ENCODE data around the gene FOXO3. TPM values are rescaled to one million over a fixed set of nuclear protein-coding genes. Genes with fewer than 3 reads are reported as not detected.
A peak's percentile ranks its signal among the peaks of the same experiment; 100 is the strongest.

FOXO3 gene
- total RNA-seq, 1 experiment from 2014 or later, result 22.1 TPM

DNA sequence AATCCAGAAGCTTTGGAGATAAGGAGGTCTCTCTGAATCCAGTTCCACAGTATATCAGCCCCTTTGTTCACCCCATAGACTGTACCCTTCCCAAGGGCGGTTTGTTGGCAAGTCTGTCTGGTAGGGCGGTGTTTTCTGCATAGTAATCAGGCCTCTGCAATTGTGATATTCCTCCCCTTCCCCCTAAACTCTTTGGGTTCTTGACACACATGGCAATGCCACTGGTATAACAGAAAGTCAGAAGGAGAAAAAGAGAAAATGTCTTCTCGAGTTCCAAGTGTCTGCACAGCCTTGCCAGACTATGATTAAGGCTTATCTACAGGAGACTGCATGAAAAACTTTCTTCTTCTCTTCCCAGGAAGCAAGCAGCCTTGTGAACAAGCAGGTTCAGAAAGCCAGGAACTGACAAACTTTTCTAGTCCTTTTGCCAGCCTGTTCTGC lies 45.6 kb downstream of the FOXO3 start:
- no CpG with 5 or more reads among the region's 3 CpGs for WGBS (ENCODE audit: extremely low coverage, insufficient read length, low lambda C conversion rate)
- Histone ChIP-seq H3K79me1 (ENCODE audit: insufficient read depth, low read depth, low read length, poor library complexity, severe bottlenecking) (no peaks in the 10 kb centered on the region), H3T11ph (ENCODE audit: low read length) (no peak overlapping the region), H3K4me2 (ENCODE audit: insufficient read depth, insufficient read length, low read length) (no peak overlapping the region), H3K56ac (ENCODE audit: insufficient read length, low read depth, low read length) (no peak overlapping the region), H2BK5ac (ENCODE audit: insufficient read length, low read length) (no peak overlapping the region), H4K91ac (ENCODE audit: insufficient read length, low read depth, low read length) (no peak overlapping the region), H3K27ac (ENCODE audit: insufficient read length, low read depth, low read length) (no peak overlapping the region), H3K23ac (ENCODE audit: insufficient read length, low read depth, low read length) (no peak overlapping the region), H3K4ac (ENCODE audit: low read depth, low read length) (no peak overlapping the region), H3K23me2 (ENCODE audit: insufficient read length, low read depth, low read length, poor library complexity, severe bottlenecking) (no peaks in the 10 kb centered on the region), H3K18ac (ENCODE audit: insufficient read length, low read depth, low read length) (no peak overlapping the region), H2AFZ (ENCODE audit: low read length) (no peak overlapping the region), H2BK12ac (ENCODE audit: insufficient read length, low read depth, low read length) (no peak overlapping the region), H3K9me3 (ENCODE audit: control insufficient read depth, low read depth, low read length) (no peaks in the 10 kb centered on the region), H3K9ac (ENCODE audit: extremely low read depth, insufficient read length, low read length) (no peak overlapping the region), H4K20me1 (ENCODE audit: control insufficient read depth, insufficient read depth, insufficient read length) (no peaks in the 10 kb centered on the region), H2AK5ac (ENCODE audit: insufficient read length, low read length) (no peak overlapping the region), H4K5ac (ENCODE audit: insufficient read length, low read depth, low read length) (no peak overlapping the region), H3K4me1 (ENCODE audit: insufficient read depth, low read length) (no peaks in the 10 kb centered on the region; the same call in 1 of the 2 replicates), H2BK120ac (ENCODE audit: low read depth, low read length, poor library complexity, severe bottlenecking) (no peak overlapping the region), H3K79me2 (ENCODE audit: insufficient read depth, low read length) (peaks cover 1% of the 10 kb centered on the region; the same call in 1 of the 2 replicates), H3K14ac (ENCODE audit: insufficient read depth, low read length) (no peak overlapping the region), H4K8ac (replicated peaks; ENCODE audit: insufficient read length, low read depth, low read length) (no peak overlapping the region), H2BK20ac (ENCODE audit: low read depth, low read length, poor library complexity, severe bottlenecking) (no peak overlapping the region), H2BK15ac (ENCODE audit: low read depth, low read length) (no peak overlapping the region), H3K27me3 (ENCODE audit: insufficient read depth, low read length) (no peaks in the 10 kb centered on the region)
- Mint-ChIP-seq H3K9me3 (no peaks in the 10 kb centered on the region), H3K27me3 (ENCODE audit: low read depth) (no peaks in the 10 kb centered on the region), H3K27ac (peak overlapping the region in 1 of 3 experiments; percentile 15; a peak in 2 of 7 replicates), H3K4me3 (no peak overlapping the region), H3K4me1 (peaks cover 27 to 36% of the 10 kb centered on the region in 2 experiments), H3K36me3 (ENCODE audit: insufficient read depth in 1 of 3, low read depth in 3 of 3) (0 out of 7 replicates have a peak, but pooled peaks cover 0 to under 1% (median 0%) of the 10 kb centered on the region in 3 experiments)
- DNase-seq, result no peak
- TF ChIP-seq, protein P1, sequence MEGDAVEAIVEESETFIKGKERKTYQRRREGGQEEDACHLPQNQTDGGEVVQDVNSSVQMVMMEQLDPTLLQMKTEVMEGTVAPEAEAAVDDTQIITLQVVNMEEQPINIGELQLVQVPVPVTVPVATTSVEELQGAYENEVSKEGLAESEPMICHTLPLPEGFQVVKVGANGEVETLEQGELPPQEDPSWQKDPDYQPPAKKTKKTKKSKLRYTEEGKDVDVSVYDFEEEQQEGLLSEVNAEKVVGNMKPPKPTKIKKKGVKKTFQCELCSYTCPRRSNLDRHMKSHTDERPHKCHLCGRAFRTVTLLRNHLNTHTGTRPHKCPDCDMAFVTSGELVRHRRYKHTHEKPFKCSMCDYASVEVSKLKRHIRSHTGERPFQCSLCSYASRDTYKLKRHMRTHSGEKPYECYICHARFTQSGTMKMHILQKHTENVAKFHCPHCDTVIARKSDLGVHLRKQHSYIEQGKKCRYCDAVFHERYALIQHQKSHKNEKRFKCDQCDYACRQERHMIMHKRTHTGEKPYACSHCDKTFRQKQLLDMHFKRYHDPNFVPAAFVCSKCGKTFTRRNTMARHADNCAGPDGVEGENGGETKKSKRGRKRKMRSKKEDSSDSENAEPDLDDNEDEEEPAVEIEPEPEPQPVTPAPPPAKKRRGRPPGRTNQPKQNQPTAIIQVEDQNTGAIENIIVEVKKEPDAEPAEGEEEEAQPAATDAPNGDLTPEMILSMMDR (conservative IDR thresholded peaks at IDR 0.05), result no peak
